Fibroblast of mammary gland (primary cell): ENCODE measurements around the gene FAM13A.

Source experiments
- DNase-seq: peaks from one replicate; pipeline ENCODE4 v3.0.0-alpha.2; 2010; ENCODE audit warnings: low read depth
- H3K4me3 ChIP-seq: 2 replicates; pipeline ENCODE4 v1.5.1; 2011; ENCODE audit warnings: low read depth, mild to moderate bottlenecking, low read length, moderate library complexity; ENCODE audit not compliant: control insufficient read depth
- CTCF ChIP-seq: conservative IDR thresholded peaks from 2 replicates; pipeline ENCODE4 v1.5.1; 2011; ENCODE audit warnings: low read depth, low read length, inconsistent platforms; ENCODE audit not compliant: control insufficient read depth, insufficient read depth

FAM13A gene

GRCh38 chr4:88705223-88705622 is 351.8 kb downstream of the FAM13A start:
- no peak overlapping the region for H3K4me3 ChIP-seq
- no peak for DNase-seq
- TF ChIP-seq CTCF = no peak

- H3K4me3 ChIP-seq = no peak overlapping the region
- no peak for DNase-seq
- no peak for TF ChIP-seq CTCF
Measured at GRCh38 chr4:88702782-88703181, 354.2 kb downstream of the FAM13A start.

GRCh38 chr4:88698519-88698918 is 358.5 kb downstream of the FAM13A start:
- H3K4me3 ChIP-seq = no peak overlapping the region
- no peak for DNase-seq
- no peak for TF ChIP-seq CTCF

- H3K4me3 ChIP-seq = peak within 1 kb of the TSS; percentile 75
- DNase-seq = peak; percentile 83
- no peak for TF ChIP-seq CTCF
Measured at GRCh38 chr4:88697588-88698329, 359.2 kb downstream of the FAM13A start, which contains the start of gene NAP1L5. Gene NAP1L5, minus strand, starts transcription at chr4:88697829. Its CDS starts 75 bp downstream, at chr4:88697754.

- TF ChIP-seq CTCF = no peak
- DNase-seq = peak; percentile 69
- H3K4me3 ChIP-seq = peak overlapping the region; percentile 75
Measured at GRCh38 chr4:88697141-88697540, 359.8 kb downstream of the FAM13A start.

- TF ChIP-seq CTCF = no peak
- peak; percentile 71 for DNase-seq
Measured at GRCh38 chr4:88696630-88697029, 360.4 kb downstream of the FAM13A start.

GRCh38 chr4:88693792-88694191 is 363.2 kb downstream of the FAM13A start:
- DNase-seq = no peak
- no peak for TF ChIP-seq CTCF
- H3K4me3 ChIP-seq = no peak overlapping the region

More at GRCh38 chr4:88696630-88697029, 360.4 kb downstream of the FAM13A start:
- H3K4me3 ChIP-seq = peak overlapping the region; percentile 75
